Panc1 (cell line): ENCODE measurements around the gene COG2. TPM values are rescaled to one million over a fixed set of nuclear protein-coding genes. Genes with fewer than 3 reads are reported as not detected.

Experiments
- ATAC-seq: fragments of 200-7000 bp; cut with Tn5 transposase; 2 replicates; pipeline ENCODE4 v1.9.1; 2020; ENCODE audit warnings: mild to moderate bottlenecking, moderate library complexity
- BruUV-seq: library from RNA; stranded (reverse); fragments of 400-500 nt; replicated peaks from 2 replicates; lab custom pipeline; 2021; lab: Mats Ljungman, UMichigan
- CTCF ChIA-PET: fragments of 300-600 bp; sonication (Branson Sonifier 250); formaldehyde crosslinking; loops from one replicate; lab custom pipeline; 2022; ENCODE audit warnings: antibody characterized with exemption; lab: Charles Lee
- POLR2A ChIA-PET: fragments of 300-600 bp; sonication (Branson Sonifier 250); formaldehyde crosslinking; loops from one replicate; lab custom pipeline; 2022; ENCODE audit warnings: antibody characterized with exemption; lab: Charles Lee
- DNase-seq: peaks from one replicate; pipeline ENCODE4 v3.0.0-alpha.2; 2010; ENCODE audit warnings: low read depth, low spot score
- H3K27ac ChIP-seq: 2 replicates; pipeline ENCODE4 v1.5.1; 2011; ENCODE audit warnings: mild to moderate bottlenecking, low read length, inconsistent platforms
- H3K27me3 ChIP-seq: fragments of 200-500 bp; sonication (Bioruptor generic); 2 replicates; pipeline ENCODE4 v1.6.0; 2014; ENCODE audit warnings: low read length, inconsistent platforms; ENCODE audit not compliant: control insufficient read depth, insufficient read depth
- H3K36me3 ChIP-seq: fragments of 200-500 bp; sonication (Bioruptor generic); 2 replicates; pipeline ENCODE4 v1.5.1; 2014; ENCODE audit warnings: inconsistent platforms, mild to moderate bottlenecking, low read length, moderate library complexity; ENCODE audit not compliant: control insufficient read depth, insufficient read depth
- H3K4me1 ChIP-seq: 2 replicates; pipeline ENCODE4 v1.5.1; 2011; ENCODE audit warnings: inconsistent platforms, mild to moderate bottlenecking, low read length, moderate library complexity; ENCODE audit not compliant: control insufficient read depth, insufficient read depth
- H3K4me3 ChIP-seq, 2 experiments: 2 replicates each; pipeline ENCODE4 v1.5.1; 2011 to 2012; ENCODE audit warnings: low read depth in 2 of 2, low read length in 2 of 2, mild to moderate bottlenecking in 2 of 2, inconsistent platforms in 1 of 2, moderate library complexity in 1 of 2
- H3K9me3 ChIP-seq: fragments of 200-500 bp; sonication (Bioruptor generic); 2 replicates; pipeline ENCODE4 v1.5.1; 2014; ENCODE audit warnings: low read depth, mild to moderate bottlenecking, inconsistent platforms, low read length, moderate library complexity; ENCODE audit not compliant: control insufficient read depth, insufficient read depth
- CTCF ChIP-seq: fragments of 450-650 bp; IDR thresholded peaks from 2 replicates; pipeline ENCODE4 v1.5.1; 2017; ENCODE audit warnings: mild to moderate bottlenecking
- POLR2AphosphoS5 ChIP-seq: IDR thresholded peaks from 2 replicates; pipeline ENCODE4 v1.6.1; 2012; ENCODE audit warnings: mild to moderate bottlenecking, low read depth, low read length, moderate library complexity
- SIN3A ChIP-seq: IDR thresholded peaks from 2 replicates; pipeline ENCODE4 v1.6.1; 2012; ENCODE audit warnings: low read depth, mild to moderate bottlenecking, low read length, moderate library complexity, borderline replicate concordance; ENCODE audit not compliant: insufficient read depth
- TCF7L2 ChIP-seq: IDR thresholded peaks from 2 replicates; pipeline ENCODE4 v1.6.1; 2011; ENCODE audit warnings: mild to moderate bottlenecking, low read depth, low read length, inconsistent platforms
- in situ Hi-C: cut with HindIII; loops from 2 replicates; pipeline ENCODE4 v1.10.0; 2016; ENCODE audit warnings: low sequenced_read_pairs, low pct_unique_long_range_greater_than_20kb
- intact Hi-C: fragments of 100-400 bp; cut with micrococcal nuclease; formaldehyde crosslinking; loops from one replicate; pipeline ENCODE4 v1.10.0; 2022; ENCODE audit not compliant: unreplicated experiment
- total RNA-seq: library from RNA; stranded (reverse); gene quantifications from one replicate; pipeline ENCODE4 v1.2.1, GENCODE V29; 2021; ENCODE audit not compliant: unreplicated experiment
- TF ChIP-seq, protein P1 (sequence below), 2 experiments: IDR thresholded peaks; 2 replicates each; pipeline ENCODE4 v1.6.1; 2011 to 2012; ENCODE audit warnings: low read depth in 2 of 2, control low read depth in 1 of 2, low read length in 1 of 2, mild to moderate bottlenecking in 1 of 2, moderate library complexity in 1 of 2; ENCODE audit not compliant: insufficient read depth in 1 of 2

COG2 gene
- total RNA-seq, 1 experiment from 2014 or later, result 20.5 TPM

DNA sequence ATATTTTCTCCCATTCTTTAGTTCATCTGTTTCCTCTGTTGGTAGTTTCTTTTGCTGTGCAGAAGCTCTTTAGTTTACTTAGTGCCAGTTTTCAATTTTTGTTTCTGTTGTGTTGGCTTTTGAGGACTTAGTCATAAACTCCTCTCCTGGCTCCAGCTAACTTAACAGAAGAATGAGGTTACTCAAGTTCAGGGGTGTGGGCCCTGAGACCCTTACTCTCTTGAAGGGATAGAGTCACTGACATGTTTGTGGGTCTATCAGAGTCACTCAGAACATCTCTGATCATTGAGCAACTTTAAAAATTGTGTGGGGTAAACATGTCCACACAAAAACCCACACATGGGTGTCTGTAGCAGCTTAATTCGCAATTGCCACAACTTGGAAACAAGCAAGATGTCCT is 57.4 kb downstream of the COG2 start:
- TF ChIP-seq SIN3A, result no peak
- no peak for TF ChIP-seq TCF7L2
- TF ChIP-seq POLR2AphosphoS5, result no peak
- TF ChIP-seq, protein P1, sequence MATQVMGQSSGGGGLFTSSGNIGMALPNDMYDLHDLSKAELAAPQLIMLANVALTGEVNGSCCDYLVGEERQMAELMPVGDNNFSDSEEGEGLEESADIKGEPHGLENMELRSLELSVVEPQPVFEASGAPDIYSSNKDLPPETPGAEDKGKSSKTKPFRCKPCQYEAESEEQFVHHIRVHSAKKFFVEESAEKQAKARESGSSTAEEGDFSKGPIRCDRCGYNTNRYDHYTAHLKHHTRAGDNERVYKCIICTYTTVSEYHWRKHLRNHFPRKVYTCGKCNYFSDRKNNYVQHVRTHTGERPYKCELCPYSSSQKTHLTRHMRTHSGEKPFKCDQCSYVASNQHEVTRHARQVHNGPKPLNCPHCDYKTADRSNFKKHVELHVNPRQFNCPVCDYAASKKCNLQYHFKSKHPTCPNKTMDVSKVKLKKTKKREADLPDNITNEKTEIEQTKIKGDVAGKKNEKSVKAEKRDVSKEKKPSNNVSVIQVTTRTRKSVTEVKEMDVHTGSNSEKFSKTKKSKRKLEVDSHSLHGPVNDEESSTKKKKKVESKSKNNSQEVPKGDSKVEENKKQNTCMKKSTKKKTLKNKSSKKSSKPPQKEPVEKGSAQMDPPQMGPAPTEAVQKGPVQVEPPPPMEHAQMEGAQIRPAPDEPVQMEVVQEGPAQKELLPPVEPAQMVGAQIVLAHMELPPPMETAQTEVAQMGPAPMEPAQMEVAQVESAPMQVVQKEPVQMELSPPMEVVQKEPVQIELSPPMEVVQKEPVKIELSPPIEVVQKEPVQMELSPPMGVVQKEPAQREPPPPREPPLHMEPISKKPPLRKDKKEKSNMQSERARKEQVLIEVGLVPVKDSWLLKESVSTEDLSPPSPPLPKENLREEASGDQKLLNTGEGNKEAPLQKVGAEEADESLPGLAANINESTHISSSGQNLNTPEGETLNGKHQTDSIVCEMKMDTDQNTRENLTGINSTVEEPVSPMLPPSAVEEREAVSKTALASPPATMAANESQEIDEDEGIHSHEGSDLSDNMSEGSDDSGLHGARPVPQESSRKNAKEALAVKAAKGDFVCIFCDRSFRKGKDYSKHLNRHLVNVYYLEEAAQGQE (IDR thresholded peaks at IDR 0.05; ENCODE audit: insufficient read depth in 1 of 2, low read depth in 2 of 2, low read length in 1 of 2), result no peak
- no peak for TF ChIP-seq CTCF
- Histone ChIP-seq H3K27me3 (peaks cover 4% of the 10 kb centered on the region; the same call in 1 of the 2 replicates), H3K36me3 (no peaks in the 10 kb centered on the region), H3K27ac (no peak overlapping the region), H3K9me3 (no peaks in the 10 kb centered on the region), H3K4me1 (no peaks in the 10 kb centered on the region), H3K4me3 (no peak overlapping the region)
- no TSS peak for BruUV-seq
- POLR2A ChIA-PET, result no interaction called here
- in situ Hi-C loops (no loop called here), intact Hi-C loops (no loop called here)
- no peak for ATAC-seq
- no peak for DNase-seq
- CTCF ChIA-PET, result no interaction called here

DNA sequence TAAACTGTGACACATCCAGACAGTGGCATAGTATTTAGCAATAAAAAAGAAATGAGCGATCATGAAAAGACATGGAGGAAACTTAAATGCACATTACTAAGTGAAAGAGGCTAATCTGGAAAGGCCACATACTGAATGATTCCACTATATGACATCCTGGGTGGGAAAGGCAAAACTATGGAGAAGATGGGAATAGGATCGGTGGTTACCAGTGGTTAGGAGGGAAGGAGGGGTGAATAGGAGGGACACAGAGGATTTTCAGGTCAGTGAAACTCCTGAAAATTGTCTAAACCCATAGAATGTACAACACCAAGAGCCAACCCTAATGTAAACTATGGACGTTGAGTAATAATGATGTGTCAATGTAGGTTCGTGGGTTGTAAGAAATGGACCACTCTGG is 57.9 kb downstream of the COG2 start:
- Histone ChIP-seq H3K36me3 (no peaks in the 10 kb centered on the region), H3K27me3 (peaks cover 4% of the 10 kb centered on the region; the same call in 1 of the 2 replicates), H3K4me3 (no peak overlapping the region), H3K27ac (no peak overlapping the region), H3K4me1 (no peaks in the 10 kb centered on the region), H3K9me3 (no peaks in the 10 kb centered on the region)
- in situ Hi-C loops, result no loop called here
- DNase-seq (no peak), ATAC-seq (no peak)
- TF ChIP-seq TCF7L2 (no peak), CTCF (no peak), SIN3A (no peak), POLR2AphosphoS5 (no peak)
- TF ChIP-seq, protein P1 (IDR thresholded peaks at IDR 0.05; ENCODE audit: insufficient read depth in 1 of 2, low read depth in 2 of 2, low read length in 1 of 2), result no peak
- ChIA-PET POLR2A (no interaction called here), CTCF (no interaction called here)
- no TSS peak for BruUV-seq
- intact Hi-C loops, result no loop called here
